ENCODE results near the gene MRPS6.
A peak's percentile ranks its signal among the peaks of the same experiment; 100 is the strongest.

The MRPS6 gene

GRCh38 chr21:34073032-34073748, at the start of gene MRPS6, which contains the start of gene SLC5A3:
Gene MRPS6 (plus strand): TSS chr21:34073578. CDS start chr21:34073701, 123 bp downstream.
Gene SLC5A3 (plus strand): TSS chr21:34073578. CDS start chr21:34095199, 21,621 bp downstream.
- DNase-seq = peak; percentile 85

DNA sequence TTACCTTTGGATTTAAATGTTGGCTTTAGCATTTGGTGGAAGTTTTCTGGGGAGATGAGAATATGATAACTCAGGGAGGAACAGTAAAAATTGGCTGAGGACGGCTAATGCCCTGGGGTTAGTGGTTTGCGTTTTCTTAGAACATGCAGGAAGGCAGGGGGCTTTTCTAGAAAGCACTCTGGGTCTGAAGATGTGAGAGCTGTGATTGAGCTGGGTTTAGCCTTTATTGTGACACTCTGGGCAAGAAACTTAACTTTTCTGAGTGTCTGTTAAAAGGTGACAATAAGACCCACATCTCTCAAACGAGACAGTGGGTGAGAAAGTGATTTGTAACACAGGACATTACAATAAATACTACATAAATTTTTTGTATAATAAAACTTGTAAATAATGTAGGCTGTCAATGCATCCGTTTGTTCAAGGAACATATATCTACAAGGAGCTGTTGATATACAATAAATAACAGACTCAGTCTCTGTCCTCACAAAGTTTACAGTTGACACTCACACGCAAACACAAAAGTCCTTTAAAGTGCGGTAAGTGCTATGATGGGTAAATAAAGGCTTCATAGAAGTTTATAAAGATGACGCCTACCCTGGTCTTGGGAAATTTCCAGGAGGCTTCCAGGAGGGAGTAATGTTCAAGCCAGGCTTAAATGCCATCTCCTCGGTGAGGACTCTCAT, 49.5 kb upstream of the MRPS6 start:
- DNase-seq = no peak

DNA sequence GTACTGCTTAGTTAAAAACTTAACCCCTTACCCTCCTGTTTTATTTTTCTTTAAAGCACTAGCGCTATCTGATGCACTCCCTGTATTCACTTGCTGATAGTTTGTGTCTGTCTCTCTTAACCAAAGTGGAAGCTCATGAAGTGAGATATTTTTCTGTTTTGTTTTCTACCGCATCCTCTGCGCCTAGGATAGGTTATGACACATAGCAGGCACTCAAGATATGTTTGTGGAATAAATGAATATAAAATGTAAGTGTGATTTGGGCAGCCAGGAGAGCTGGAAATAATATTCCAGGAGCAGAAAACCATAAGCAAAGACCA, 49.0 kb upstream of the MRPS6 start:
- DNase-seq = no peak

DNA sequence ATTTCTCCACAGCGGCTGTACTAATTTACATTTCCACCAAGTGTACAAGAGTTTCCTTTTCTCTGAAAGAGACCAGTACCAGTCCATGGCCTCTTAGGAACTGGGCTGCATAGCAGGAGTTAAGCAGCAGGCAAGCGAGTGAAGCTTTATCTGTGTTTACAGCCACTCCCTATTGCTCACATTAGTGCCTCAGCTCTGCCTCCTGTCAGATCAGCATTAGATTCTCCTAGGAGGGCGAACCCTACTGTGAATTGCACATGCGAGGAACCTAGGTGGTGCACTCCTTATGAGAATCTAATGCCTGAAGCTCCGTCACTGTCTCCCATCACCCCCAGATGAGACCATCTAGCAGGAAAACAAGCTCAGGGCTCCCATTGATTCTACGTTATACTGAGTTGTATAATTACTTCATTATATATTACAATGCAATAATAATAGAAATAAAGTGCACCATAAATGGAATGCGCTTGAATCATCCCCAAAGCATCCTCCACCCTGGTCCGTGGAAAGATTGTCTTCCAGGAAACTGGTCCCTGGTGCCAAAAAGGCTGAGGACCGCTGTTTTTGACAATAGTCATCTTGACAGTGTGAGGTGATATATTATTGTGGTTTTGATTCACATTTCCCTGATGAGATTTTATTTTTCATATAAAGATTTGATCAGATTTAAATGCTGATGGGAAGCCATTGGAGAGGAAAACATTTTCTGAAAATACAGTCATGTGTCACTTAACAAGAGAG, 45.5 kb upstream of the MRPS6 start:
- peak; percentile 77 for DNase-seq

GRCh38 chr21:34029743-34030528, 43.4 kb upstream of the MRPS6 start:
- DNase-seq = peak; percentile 79

GRCh38 chr21:34031835-34032370, 41.5 kb upstream of the MRPS6 start:
- no peak for DNase-seq

- DNase-seq = no peak
Measured at GRCh38 chr21:34034369-34035014, 38.9 kb upstream of the MRPS6 start.

DNA sequence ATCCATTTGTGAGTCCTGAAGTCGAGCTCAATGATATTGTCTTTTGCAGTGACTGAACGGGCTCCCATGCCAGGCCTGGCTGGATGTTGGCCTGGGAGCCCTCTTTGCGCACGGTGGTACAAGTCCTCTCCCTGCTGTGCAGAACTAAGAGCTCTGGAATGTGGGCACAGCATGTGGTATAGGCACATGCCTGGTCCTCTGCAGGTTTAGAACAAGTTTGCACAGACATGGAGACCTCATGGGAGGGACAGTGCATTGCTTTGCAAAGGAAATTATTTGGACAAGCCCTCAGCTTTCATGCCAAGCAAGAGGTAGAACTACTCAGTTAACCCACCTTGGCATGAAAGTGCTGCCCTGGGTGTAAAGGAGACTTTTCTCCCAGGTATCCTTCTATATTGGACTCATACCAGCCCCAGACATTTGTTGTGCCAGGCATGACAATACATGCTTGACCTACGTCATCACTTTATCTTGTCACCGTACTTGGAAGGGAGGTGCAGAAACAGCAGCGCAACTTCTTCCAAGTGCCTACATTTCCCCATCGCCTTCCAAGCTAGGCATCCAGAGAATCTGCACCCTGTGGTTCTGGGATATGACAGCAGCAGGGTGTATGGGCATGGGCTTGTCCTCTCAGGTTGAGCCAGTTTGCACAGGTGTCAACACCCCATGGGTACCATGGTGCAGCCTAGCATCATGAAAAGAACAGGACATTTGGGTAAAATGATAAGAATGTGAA, 37.6 kb upstream of the MRPS6 start:
- DNase-seq = no peak

DNA sequence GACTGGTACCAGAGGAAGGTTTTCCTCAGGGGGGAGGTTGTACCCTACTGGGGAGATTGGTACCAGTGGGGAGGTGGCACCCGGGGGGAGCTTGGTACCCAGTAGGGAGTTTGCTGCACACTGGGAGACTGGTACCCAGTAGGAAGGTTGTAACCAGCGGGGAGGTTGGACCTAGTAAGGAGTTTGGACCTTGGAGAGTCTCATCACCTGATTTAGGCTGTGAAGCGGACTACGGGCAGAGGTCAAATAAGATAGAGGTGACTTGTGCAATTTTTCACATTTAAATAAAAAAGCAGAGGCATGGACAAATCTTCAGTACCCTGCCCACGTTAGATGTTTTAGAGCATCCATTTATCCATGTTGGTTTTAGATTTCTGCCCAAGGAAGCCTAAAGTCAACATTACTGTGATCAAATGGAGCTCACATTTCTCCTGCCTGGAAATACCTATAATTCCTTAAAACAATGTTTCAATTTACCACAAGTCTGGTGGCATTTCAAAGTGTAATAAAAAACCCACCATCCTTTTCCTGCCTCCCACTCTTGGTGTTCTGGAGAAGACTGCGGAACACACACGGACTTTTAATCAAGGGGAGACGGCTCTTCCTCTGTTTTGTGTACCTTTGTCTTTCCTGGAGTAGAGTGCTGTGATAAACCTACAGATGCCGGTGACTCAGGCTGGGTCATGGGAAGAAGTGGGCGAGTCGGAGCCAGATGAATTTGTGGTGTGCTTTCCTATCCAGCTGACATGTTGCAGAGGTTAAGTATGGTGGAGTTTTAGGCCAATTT, 36.2 kb upstream of the MRPS6 start:
- peak; percentile 50 for DNase-seq

DNA sequence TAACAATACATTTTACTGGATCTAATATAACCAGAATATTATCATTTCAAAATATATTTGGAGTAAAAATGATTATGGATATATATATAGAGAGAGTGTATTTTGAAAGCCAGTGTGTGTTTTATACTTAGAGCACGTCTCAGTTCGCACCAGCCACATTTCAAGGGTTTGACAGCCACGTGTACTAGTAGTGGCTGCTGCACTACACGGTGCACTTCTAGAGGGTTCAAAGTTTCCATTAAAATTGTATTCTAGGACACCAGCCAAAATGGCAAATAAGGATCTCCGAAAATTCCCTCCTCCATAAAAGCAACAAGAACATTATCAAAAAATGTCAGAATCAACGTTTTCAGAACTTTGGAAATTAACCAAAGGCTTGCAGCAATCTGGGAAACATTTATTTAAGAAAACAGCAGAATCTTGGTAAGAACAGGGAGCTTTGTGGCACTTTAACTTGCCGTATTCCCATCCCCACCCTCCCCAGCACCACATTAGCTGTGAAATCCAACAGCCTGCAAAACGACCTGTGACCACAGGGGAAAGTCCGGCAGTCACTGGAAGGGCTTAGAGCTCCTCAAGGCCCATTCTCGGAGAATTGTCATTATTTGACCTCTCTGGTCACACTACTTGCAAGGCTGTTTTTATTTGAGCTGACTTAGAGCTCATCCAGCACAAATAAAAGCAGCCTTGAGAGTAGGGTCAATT, 33.5 kb upstream of the MRPS6 start:
- no peak for DNase-seq

DNA sequence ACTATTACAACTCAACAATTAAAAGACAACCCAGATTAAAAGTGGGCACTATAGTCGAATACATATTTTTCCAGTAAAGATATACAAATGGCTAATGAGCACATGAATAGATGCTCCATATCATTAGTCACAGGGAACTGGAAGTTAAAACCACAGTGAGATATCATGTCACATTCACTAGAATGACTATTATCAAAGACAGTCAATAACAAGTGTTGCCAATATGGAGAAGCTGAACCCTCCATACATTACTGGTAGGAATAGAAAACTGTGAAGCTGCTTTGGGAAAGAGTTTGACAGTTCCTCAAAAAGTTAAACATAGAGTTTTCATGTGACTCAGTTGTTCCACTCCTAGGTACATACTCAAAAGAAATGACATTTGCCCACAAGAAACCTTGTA, 30.6 kb upstream of the MRPS6 start:
- DNase-seq = no peak

GRCh38 chr21:34043333-34043732, 30.0 kb upstream of the MRPS6 start:
- DNase-seq = no peak

DNA sequence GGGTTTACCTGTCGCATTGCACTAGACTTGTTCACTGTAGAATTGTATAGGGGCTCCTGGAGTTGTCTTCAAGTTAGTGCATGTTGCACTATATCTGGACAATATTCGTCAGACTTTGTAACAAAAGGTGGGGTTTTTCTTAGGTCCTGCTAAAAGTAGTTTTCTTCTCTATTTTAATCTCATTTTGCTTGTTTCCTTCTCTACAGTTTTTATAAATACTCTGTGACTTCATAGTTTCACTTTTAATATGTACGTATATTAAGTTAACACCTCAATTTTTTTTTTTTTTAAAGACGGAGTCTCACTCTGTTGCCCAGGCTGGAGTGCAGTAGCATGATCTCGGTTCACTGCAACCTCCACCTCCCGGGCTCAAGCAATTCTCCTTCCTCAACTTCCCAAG, 26.5 kb upstream of the MRPS6 start:
- no peak for DNase-seq

- DNase-seq = no peak
Measured at GRCh38 chr21:34047835-34048234, 25.5 kb upstream of the MRPS6 start.

GRCh38 chr21:34052171-34052570, 21.2 kb upstream of the MRPS6 start:
- DNase-seq = no peak

DNA sequence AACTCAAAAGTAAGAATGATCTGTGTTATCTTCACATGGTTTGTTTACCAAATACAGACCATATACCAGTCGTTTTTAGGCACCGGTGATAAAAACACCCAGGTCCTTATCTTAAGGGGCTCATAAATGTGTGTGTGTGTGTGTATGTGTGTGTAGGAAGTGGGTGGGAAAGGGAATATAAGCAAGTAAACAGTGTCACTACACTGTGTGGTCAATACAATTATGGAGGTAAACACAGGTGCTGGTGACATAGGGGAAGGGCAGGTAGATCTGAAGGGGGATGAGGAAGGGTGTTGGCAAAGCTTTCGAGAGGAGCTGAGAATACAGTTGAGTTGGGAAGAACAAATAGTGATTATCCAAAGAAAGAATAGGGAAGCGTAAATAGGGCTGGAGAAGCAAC, 19.1 kb upstream of the MRPS6 start:
- no peak for DNase-seq

DNA sequence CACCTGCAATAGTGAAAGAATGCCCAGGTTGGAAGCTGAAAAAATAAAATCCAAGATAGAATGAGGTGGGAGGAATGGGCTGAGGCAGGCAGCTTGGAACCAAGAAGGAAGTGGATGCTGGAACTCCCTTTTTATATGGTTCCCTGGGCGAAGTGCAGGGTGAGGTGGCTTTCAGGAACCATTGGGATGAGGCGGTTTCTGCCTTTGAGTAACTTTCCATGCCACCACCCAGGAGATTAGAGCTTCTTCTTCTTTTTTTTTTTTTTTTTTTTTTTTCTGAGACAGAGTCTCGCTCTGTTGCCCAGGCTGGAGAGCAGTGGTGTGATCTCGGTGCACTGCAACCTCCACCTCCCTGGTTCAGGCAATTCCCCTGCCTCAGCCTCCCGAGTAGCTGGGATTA, 17.8 kb upstream of the MRPS6 start:
- DNase-seq = no peak

- no peak for DNase-seq
Measured at GRCh38 chr21:34061983-34062382, 11.4 kb upstream of the MRPS6 start.

- peak; percentile 36 for DNase-seq
Measured at GRCh38 chr21:34065027-34065426, 8.4 kb upstream of the MRPS6 start.

- no peak for DNase-seq
Measured at GRCh38 chr21:34071683-34072082, 1.7 kb upstream of the MRPS6 start.
